ENCODE measurements around the gene GGCX.
A peak's percentile ranks its signal among the peaks of the same experiment; 100 is the strongest.
"Not testable (repeated sequence)": the region's sequence is repeated elsewhere in the genome, so short reads cannot be mapped to it uniquely, and the experiment has no call there.

Gene GGCX

DNA sequence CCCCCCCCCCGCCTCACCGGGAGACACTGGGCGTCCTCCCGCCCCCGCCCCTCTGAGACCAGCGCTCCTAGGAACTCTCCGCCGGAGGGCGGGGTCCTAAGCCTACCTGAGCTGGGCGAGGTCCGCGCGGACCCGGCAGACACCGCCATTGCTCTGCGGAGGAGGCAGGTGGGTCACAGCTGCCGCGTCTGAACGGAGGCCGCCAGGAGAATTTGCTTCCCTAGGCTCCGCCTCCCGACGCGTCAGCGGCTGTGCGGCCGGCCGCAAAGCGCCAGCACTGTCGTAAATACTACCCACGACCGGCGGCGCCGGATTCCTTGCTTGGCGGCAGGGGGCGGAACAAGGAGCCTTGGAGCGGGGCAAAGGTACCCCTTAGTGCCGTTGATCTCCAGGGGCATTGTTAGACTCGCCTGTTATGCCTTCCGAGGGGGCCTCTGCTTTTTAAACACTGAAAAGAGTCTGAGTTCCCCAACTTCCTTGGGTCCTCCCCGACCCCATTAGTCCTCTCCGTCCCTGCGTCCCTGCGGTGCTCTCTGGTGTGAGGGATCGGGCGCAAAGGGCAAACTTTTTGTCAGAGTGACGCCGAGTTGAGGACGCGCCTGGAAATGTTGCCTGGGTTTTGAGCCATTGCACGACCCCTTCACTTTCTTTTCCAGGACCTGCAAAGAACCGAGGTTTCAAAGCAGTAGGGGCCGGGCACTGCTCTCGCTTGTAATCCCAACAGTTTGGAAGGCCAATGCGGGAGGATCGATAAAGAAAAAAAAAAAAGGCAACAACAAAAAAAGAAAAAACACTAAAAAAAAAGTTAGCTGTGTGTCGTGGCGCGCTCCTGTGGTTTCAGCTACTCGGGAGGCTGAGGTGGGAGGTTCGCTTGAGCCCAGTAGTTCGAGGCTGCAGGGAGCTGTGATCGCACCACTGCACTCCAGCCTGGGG, at the start of gene GGCX:
Gene GGCX, minus strand, starts transcription at position 214 of the 933 bp plus-strand sequence. Its CDS starts 65 bp downstream, at position 149.
- DNase-seq (ENCODE audit: low read depth in 2 of 2), result peak; percentile 88 to 94

DNA sequence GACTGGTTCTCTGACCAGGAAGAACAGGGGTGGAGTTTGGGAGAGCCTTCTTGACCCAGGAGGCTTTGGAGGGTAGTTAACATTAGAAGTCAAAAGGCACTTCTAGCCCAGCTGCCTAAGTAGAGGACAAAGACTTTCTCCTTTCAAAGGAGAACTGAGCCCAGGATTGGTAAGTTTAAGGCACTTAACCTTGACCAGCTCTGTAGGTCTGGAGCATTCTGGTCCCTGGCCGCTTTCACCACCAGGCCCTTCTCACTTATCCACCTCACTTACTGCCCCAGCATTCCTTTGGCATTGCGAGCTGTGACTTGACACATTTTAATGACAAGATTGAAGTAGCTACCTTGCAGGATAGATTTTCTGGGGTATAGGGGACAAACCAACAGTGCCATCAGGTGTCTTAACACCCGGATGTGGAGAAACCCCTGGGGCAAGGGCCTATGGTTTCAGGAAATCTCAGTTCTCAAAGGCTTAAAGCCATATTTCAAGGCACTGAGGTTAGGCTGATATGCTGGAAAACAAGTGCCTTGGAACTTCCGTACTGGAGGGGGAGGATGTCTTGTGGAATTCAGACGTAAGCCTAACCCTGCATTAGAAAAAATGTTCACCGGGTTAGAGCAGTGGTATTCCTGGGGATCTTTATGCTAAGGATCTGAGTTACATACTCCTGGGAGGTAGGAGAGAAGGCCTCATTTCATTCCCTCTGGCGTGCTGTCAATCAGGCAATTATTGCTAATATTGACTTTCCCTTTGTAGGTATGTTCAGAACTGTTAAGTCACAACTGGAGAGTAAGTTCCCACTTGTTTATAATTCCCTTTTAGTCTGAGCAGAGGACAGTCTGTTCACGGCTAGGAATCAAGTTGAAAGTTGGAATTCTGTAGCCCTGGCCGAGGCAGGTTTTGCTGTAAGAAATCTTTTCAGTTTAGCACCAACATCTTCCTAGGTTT, 46.2 kb upstream of the GGCX start:
- no peak for DNase-seq (ENCODE audit: low read depth in 2 of 2)

DNA sequence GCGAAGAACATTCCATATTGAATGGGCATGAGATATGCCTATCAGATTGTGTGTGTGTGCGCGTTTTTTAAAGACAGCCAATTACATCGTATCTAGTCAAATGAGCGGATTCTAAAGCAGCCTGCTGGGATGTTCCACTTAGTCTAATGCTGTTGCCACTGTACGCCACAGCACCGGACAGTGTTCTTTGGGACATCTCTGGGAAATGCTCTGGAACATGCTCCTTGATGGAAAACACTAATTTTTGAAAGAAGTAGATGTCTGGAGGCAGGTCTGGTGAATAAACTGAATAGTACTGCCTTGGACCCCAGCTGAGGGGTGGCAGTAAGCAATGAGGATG, 44.8 kb upstream of the GGCX start:
- DNase-seq (ENCODE audit: low read depth in 2 of 2), result no peak

DNA sequence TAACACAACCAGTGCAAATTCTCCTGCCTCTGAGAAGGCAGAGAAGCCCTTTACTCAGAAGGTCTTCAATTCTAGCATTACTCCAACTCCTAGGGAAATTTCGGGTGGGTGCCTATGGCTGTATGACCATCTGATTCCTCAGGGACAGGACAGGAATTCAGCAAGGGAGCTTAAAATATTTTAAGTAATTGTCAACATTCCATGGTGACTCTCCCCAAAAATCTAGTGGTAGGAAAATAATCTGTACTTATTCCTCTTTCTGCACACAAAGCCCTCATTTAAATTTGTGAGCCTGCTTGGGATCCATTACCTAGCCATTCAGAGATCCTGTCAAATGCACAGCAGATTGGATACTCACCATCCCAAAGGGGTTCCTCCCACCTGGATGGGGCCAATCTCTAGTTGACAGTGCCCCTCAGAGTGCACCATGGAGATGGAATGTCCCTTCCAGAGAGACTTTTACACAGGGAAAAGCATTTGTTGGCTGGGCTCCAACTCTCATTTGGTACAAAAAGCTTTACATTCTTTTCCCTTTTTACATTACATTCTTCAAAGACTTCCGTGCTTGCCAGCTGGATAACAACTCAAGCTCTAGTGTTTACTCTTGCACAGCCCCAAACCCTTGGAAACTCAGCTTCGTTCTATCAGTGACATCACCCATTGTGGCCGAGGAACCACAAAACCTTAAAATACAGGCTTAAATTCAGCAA, 44.3 kb upstream of the GGCX start:
- no peak for DNase-seq (ENCODE audit: low read depth in 2 of 2)

DNA sequence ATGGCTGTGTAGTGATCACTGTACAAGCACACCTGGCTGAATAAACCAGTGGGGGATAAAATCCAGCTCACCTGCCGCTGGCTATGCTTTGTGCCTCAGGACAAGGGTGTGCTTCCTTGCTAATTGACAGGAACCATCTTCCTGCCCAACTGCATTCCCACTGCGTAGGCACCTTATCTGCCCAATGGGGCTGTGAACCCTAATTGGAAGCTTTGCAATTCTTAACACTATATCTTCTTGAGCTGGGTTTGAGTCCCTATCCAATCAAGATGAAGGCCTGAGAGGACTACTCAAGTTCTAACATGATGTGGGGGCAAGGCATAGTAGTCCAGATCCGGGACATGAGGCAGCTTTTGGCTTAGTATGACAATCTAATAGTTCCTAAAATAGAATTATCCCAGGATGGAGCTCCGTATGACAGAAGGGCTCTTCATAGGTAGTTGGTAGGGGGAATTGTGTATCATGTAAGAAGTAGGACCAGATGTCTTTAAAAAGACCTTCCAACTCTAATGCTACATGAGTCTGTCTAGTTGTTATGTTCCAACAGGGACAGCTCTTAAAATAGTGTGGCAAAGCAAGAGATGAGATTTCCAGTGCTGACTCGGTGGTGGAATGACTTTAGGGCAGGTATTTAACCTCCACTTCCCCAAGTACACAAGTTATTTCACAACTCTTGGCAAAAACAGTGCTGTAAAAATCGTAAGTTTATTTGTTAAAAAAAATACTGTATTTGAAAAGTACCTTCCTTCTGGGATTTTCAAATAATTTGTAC, 43.5 kb upstream of the GGCX start:
- no peak for DNase-seq (ENCODE audit: low read depth in 2 of 2)

DNA sequence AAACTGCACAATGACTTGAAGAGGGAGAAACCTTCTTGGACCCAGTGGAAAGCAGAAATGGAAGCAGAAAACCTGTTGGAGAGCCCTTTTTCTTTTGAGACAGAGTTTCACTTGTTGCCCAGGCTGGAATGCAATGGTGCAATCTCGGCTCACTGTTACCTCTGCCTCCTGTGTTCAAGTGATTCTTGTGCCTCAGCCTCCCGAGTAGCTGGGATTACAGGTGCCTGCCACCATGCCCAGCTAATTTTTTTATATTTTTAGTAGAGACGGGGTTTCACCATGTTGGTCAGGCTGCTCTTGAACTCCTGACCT, 42.8 kb upstream of the GGCX start:
- not testable (repeated sequence) for DNase-seq (ENCODE audit: low read depth in 2 of 2)

DNA sequence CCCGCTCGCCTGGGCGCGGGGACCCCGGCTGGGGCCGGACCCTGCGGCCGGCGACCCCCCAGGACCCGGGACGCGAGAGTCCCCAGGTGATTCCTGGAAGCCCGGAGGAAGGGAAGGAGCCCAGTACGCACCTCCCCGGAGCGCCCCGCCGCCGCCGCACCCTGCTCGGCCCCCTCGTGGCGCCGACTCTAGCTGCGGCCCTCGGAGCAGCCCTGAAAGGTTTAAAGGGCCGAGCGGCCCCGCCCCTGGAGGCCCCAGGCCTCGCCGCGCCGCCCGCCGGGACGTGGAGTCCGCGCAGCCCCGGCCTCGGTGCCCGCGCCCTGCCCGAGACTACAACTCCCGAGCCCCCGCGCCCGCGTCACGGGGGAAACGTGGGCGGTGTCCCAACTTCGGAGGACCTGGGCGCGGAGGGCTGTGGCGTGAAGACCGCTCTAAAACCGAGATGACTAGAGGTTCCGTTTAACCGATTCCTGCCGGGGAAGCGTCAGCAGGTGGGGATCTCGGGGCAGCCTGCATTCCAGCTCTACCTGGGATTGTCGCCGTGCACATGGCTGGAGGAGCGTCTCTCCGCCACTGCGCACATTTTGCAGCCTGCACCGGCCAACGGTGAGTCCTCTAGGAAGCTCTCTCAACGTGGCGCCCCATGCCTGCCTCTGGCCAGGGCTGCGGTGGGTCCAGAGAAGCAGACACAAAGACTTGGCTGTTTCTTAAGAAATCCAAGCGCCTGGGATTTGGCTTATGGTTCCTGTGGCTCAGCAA, 41.4 kb upstream of the GGCX start, which contains the start of gene TMEM150A:
Gene TMEM150A, minus strand, starts transcription at position 223 of the 759 bp plus-strand sequence. CDS start 750 bp downstream, outside the sequence.
- DNase-seq (ENCODE audit: low read depth in 2 of 2), result peak; percentile 75 to 77

DNA sequence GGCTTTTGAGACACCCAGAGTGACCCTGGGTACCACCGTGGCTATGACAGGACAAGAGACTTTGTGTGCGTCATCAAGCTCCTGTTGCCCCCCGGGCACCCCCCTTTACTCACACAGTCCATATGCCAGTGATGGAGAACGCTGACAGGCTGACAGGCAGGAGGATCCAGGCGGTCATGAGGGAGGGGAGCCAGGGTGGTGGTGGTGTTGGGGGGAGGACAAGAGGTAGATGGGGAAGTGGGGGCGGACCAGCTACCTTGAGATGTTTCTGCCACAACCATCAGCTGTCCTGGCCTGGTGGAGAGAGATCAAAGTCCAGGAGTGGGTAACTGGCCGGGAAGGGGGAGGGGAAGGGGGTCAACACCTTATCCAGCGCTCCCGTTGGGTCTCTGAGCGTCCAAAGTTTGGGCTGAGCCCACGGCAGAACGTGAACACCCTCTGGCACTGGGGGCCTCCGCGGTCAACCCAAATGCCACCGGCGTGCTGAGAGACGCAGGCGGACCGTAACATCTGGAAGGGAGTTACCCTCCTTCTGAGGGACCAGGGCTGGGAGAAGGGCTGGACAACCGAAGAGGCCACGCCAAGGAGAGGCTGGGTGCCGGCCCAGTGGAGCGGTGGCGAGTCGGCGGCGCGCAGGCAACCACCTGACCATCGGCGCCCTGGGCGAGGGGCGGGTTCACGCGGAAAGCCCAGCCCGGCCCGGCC, 40.6 kb upstream of the GGCX start:
- no peak for DNase-seq (ENCODE audit: low read depth in 2 of 2)

DNA sequence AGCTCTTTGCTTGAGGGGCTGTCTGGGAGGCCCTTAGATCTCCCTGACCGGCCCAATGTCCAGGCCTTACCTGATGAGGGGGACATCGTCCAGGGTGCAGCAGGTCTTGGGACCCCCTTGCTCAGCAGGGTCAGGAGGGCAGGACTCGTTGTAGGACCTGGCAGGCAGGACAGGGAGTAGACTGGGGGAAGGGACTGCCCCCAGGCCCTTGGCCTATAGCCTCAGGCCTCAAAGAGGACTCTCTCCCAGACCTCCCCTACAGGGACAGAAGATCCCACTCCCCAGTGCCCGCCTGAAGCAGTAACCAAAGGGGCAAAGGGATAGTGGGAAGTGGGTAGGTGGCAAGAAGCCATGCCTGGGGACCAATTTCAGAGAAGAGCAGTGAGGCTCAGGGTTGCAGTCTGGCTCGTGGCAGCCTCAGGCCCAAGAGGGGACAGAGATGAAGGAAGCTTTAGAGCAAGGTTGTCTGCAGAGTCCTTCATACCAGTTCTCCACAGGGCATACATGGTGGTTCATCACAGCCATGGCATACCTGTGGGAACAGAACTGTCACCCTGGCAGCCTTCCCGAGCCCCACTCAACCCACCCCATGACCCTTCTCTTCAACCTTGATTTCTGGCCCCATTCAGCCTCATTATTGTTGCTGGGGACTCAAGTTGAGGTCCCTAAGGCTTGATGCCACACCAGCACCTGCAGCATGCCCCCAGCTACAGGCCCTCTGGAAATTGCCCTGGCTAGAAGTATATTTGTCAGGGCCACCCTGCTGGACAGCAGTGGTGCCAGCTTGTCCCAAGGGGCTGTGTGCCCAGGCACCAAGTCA, 39.9 kb upstream of the GGCX start:
- DNase-seq (ENCODE audit: low read depth in 2 of 2), result no peak

DNA sequence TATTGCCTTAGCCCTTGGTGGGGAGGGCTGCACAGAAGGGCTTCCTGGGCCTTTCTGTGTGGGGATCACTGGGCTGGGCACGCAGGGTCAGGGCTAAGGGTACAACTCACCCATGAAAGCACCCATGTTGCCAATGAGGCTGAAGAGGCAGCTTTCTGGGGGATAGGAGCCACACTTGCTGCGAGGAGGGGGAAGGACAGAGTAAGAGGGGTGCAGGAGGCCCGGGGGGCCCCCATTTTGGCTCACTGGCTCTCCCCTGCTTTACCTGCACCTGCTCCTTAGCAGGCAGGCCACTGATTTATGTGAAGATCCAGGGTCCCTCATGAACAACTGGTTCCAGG, 38.9 kb upstream of the GGCX start:
- no peak for DNase-seq (ENCODE audit: low read depth in 2 of 2)

DNA sequence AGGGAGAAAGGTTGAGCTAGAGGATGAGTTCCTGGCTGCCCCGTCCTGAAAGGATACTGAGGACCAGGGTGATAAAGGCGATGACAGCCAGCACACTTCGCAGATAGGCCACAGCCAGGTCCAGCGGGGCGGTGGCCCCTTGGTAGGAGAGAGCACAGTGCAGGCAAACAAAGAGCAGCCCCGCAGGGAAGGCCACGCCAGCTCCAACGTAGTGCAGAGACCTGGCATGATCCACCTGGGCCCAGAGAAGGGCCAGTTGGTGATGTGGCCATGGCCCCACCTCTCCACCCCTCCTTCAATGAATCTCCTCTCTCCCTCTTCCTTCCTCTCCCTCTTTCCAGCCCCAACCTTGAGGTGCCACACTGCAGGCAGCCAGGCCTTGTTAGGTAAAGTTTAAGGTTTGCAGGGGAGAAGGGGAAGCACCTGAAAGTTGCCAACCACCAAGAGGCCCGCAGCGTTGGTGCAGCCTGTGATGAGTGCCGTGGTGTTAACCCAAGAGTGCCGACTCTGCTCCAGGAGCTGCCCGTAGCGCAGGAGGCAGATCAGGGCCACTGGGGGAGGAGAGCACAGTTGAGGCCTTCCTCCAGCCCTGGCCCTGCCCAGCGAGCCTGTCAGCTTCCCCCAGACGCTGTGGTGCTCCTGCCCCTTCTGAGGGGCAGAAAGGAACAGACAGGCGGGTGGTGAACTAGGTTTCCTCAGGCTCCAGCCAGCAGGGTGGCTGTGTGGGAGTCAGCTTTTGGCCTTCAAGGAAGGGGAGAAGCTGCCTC, 38.4 kb upstream of the GGCX start:
- DNase-seq (ENCODE audit: low read depth in 2 of 2), result no peak

DNA sequence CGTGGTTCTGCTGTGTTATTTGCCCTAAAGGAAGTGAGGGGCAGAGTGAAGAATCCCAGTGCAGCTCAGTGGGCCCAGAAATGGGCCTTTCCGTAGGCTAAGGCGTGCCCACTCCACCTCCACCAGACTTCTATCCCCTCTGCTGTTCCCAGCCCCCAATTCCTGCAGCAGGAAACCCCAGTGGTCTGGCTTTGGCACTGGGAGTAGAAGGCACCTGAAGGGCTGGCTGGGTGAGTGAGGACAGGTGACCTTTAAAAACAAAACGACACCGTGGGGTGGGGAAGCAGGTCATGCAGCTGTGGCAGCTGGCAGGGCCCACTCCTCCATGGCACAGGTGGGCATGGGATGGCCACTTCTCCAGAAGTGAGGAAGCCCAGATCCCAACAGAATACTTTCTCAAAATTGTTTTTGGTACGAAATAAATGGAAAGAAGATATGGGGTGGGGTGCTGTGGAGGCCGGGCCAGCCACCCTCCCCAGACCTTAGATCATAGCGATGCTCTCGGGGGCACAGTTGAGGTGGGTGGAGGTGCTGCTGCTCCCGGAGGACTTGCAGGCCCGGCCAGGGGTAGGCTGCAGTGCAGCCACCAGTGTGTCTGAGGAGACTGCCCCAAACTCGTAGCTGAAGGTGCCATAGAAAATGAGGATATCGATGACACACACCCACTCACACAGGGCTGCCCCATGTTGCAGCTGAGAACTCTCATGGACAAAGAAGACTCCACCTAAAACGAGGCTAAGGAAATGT, 37.5 kb upstream of the GGCX start:
- no peak for DNase-seq (ENCODE audit: low read depth in 2 of 2)

DNA sequence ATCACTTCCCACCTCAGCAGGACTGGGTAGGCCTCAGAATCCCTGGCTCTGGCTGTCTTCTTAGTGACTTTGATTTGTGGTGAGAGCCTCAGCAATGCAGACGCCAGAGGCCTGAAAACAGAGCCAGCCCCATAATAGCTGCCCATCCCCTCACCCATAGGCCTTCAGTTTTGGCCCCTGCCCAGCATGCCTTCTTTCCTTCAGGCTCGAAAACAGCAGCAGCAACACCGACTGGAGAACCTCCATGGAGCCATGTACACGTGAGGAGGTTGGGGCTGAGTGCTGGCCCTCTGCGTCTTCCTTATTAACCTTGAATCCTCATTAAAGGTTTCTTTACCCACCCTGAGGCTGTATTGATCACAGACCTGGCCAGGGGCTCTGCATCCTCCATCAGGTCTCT, 35.9 kb upstream of the GGCX start:
- DNase-seq (ENCODE audit: low read depth in 2 of 2), result no peak

DNA sequence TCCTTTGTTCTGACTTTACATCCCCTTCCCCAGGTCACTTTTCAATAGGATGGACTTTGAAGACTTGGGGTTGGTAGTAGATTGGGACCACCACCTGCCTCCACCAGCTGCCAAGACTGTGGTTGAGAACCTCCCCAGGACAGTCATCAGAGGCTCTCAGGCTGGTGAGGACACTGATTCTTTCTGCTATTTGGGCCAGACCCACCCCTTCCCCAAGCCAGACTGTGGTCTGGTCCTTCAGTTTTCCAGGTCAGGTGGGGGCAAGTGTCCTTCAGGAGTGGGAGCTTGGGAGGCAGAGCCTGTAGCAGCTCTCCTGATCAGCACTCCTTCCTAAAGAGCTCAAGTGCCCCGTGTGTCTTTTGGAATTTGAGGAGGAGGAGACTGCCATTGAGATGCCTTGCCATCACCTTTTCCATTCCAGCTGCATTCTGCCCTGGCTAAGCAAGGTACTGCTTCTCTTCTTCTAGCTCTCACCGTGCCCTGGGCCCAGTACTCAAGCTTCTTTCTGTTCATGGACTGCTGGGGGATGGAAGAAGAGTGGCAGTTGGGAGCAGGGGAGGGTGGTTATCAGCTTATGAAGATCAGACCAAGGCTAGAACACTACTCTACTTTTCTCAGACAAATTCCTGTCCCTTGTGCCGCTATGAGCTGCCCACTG, 35.3 kb upstream of the GGCX start:
- DNase-seq (ENCODE audit: low read depth in 2 of 2), result no peak

DNA sequence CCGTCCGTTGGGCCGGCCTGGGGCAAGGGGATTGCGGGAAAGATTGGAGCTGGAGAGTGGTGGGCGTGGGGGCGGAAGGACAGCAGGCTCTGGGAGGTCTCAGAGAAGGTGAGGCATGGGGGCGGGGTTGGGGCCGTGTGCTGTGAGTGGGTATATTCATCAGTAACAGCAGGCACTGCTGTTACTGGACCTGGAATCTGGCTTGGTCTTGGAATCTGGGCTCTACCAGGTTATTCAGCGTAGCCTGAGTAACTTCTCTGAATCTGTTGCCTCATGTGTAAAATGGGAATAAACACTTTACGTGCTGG, 34.7 kb upstream of the GGCX start:
- no peak for DNase-seq (ENCODE audit: low read depth in 2 of 2)

DNA sequence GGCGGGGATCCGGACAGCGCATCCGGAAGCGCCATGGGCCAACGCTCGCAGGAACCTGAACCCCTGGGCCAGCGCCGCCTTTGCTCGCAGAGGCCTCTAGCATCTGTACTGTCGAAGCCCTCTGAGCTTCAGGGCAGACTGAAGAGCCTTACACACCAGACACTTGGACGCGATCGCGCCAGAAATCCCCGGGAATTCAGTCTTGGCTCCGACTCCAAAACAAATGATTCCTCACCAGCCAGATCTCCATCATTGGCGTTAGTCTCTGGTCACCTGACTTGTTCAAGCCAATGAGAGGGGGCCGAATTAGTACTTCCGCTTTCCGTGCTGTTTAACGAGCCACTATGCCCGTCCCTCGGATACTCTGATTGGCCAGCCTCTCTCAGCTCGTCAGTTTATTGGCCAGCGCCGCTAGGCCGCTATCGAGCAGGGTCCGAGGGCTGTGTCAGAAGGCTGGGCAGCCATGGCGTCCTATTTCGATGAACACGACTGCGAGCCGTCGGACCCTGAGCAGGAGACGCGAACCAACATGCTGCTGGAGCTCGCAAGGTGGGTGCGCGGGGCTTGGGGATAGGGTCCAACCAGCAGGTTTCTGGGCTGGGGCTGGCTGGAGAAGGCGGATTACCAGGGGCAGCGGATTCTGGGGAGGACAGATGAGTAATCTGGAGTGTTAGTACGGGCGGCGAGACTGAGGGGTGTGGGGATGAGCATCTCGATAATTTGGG, 34.2 kb upstream of the GGCX start, which contains the start of gene RNF181:
Gene RNF181, plus strand, starts transcription at position 445 of the 725 bp plus-strand sequence. Its CDS starts 19 bp downstream, at position 464.
- peak; percentile 76 to 81 for DNase-seq (ENCODE audit: low read depth in 2 of 2)

All from stimulated activated CD8-positive, alpha-beta memory T cell treated with anti-CD3 and anti-CD28 coated beads, Interleukin-2, amount 100 ng/mL, for 1 hour (primary cell).